ENCODE measurements around the gene PHF2. TPM values are rescaled to one million over a fixed set of nuclear protein-coding genes. Genes with fewer than 3 reads are reported as not detected.

Gene PHF2
- total and polyA plus RNA-seq, 2 experiments from 2014 or later, result 4.3 to 11.8 TPM

- Histone ChIP-seq H2AFZ (no peak overlapping the region), H3F3A (replicated peaks; ENCODE audit: low read depth) (no peaks in the 10 kb centered on the region), H3K4me3 (no peak overlapping the region), H3K4me2 (no peak overlapping the region), H3K36me3 (ENCODE audit: insufficient read depth) (no peaks in the 10 kb centered on the region), H3K9me2 (ENCODE audit: insufficient read depth) (peaks cover 10% of the 10 kb centered on the region; the same call in 1 of the 2 replicates), H3K27me3 (ENCODE audit: insufficient read depth) (no peaks in the 10 kb centered on the region), H3K27ac (ENCODE audit: low read depth) (no peak overlapping the region), H4K20me1 (replicated peaks; ENCODE audit: insufficient read depth) (0 out of 2 replicates have a peak, but pooled peaks cover 4% of the 10 kb centered on the region), H3K79me2 (replicated peaks; ENCODE audit: insufficient read depth) (peaks cover 36% of the 10 kb centered on the region), H3K4me1 (ENCODE audit: insufficient read depth) (no peaks in the 10 kb centered on the region)
- no peak for TF ChIP-seq EZH2 (IDR thresholded peaks at IDR 0.05; ENCODE audit: low read depth, unreplicated experiment)
- TF ChIP-seq, protein P1, sequence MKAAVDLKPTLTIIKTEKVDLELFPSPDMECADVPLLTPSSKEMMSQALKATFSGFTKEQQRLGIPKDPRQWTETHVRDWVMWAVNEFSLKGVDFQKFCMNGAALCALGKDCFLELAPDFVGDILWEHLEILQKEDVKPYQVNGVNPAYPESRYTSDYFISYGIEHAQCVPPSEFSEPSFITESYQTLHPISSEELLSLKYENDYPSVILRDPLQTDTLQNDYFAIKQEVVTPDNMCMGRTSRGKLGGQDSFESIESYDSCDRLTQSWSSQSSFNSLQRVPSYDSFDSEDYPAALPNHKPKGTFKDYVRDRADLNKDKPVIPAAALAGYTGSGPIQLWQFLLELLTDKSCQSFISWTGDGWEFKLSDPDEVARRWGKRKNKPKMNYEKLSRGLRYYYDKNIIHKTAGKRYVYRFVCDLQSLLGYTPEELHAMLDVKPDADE (IDR thresholded peaks at IDR 0.05), result no peak
- no peak for TF ChIP-seq ZNF331 (CRISPR knock-in tag; IDR thresholded peaks at IDR 0.05; ENCODE audit: low read depth)
- no peak for TF ChIP-seq NANOG (IDR thresholded peaks at IDR 0.05; ENCODE audit: borderline replicate concordance)
- no peak for TF ChIP-seq STAT1 (IDR thresholded peaks at IDR 0.05; ENCODE audit: unreplicated experiment)
- TF ChIP-seq, protein P2, sequence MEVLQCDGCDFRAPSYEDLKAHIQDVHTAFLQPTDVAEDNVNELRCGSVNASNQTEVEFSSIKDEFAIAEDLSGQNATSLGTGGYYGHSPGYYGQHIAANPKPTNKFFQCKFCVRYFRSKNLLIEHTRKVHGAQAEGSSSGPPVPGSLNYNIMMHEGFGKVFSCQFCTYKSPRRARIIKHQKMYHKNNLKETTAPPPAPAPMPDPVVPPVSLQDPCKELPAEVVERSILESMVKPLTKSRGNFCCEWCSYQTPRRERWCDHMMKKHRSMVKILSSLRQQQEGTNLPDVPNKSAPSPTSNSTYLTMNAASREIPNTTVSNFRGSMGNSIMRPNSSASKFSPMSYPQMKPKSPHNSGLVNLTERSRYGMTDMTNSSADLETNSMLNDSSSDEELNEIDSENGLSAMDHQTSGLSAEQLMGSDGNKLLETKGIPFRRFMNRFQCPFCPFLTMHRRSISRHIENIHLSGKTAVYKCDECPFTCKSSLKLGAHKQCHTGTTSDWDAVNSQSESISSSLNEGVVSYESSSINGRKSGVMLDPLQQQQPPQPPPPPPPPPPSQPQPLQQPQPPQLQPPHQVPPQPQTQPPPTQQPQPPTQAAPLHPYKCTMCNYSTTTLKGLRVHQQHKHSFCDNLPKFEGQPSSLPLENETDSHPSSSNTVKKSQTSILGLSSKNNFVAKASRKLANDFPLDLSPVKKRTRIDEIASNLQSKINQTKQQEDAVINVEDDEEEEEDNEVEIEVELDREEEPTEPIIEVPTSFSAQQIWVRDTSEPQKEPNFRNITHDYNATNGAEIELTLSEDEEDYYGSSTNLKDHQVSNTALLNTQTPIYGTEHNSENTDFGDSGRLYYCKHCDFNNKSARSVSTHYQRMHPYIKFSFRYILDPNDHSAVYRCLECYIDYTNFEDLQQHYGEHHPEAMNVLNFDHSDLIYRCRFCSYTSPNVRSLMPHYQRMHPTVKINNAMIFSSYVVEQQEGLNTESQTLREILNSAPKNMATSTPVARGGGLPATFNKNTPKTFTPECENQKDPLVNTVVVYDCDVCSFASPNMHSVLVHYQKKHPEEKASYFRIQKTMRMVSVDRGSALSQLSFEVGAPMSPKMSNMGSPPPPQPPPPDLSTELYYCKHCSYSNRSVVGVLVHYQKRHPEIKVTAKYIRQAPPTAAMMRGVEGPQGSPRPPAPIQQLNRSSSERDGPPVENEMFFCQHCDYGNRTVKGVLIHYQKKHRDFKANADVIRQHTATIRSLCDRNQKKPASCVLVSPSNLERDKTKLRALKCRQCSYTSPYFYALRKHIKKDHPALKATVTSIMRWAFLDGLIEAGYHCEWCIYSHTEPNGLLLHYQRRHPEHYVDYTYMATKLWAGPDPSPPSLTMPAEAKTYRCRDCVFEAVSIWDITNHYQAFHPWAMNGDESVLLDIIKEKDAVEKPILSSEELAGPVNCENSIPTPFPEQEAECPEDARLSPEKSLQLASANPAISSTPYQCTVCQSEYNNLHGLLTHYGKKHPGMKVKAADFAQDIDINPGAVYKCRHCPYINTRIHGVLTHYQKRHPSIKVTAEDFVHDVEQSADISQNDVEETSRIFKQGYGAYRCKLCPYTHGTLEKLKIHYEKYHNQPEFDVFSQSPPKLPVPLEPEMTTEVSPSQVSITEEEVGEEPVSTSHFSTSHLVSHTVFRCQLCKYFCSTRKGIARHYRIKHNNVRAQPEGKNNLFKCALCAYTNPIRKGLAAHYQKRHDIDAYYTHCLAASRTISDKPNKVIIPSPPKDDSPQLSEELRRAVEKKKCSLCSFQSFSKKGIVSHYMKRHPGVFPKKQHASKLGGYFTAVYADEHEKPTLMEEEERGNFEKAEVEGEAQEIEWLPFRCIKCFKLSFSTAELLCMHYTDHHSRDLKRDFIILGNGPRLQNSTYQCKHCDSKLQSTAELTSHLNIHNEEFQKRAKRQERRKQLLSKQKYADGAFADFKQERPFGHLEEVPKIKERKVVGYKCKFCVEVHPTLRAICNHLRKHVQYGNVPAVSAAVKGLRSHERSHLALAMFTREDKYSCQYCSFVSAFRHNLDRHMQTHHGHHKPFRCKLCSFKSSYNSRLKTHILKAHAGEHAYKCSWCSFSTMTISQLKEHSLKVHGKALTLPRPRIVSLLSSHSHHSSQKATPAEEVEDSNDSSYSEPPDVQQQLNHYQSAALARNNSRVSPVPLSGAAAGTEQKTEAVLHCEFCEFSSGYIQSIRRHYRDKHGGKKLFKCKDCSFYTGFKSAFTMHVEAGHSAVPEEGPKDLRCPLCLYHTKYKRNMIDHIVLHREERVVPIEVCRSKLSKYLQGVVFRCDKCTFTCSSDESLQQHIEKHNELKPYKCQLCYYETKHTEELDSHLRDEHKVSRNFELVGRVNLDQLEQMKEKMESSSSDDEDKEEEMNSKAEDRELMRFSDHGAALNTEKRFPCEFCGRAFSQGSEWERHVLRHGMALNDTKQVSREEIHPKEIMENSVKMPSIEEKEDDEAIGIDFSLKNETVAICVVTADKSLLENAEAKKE (CRISPR knock-in tag; IDR thresholded peaks at IDR 0.05), result no peak
- no peak for TF ChIP-seq CTCF (conservative IDR thresholded peaks at IDR 0.05; ENCODE audit: low read depth in 2 of 2)
- no peak for TF ChIP-seq POLR2AphosphoS5 (IDR thresholded peaks at IDR 0.05; ENCODE audit: low read depth)
- TF ChIP-seq ZNF114 (CRISPR knock-in tag; IDR thresholded peaks at IDR 0.05), result no peak
- ATAC-seq (no peak), DNase-seq (ENCODE audit: low spot score) (no peak)
- no peak overlapping the region for H3K4me3 Mint-ChIP-seq
- peaks cover 24% of the 10 kb centered on the region; the same call in 2 of the 3 replicates for H3K36me3 Mint-ChIP-seq (ENCODE audit: low read depth)
- H3K27me3 Mint-ChIP-seq (ENCODE audit: insufficient read depth, low read depth, poor library complexity), result no peaks in the 10 kb centered on the region
- H3K9me3 Mint-ChIP-seq, result peaks cover 18% of the 10 kb centered on the region; the same call in 2 of the 3 replicates
- no peaks in the 10 kb centered on the region; the same call in 2 of the 3 replicates for H3K4me1 Mint-ChIP-seq
- H3K27ac Mint-ChIP-seq, result no peak overlapping the region
Measured at GRCh38 chr9:93610206-93610605, 33.8 kb downstream of the PHF2 start.
